ENCODE data around the gene DNAJA4. TPM values are rescaled to one million over a fixed set of nuclear protein-coding genes. Genes with fewer than 3 reads are reported as not detected.

The DNAJA4 gene
- polyA plus RNA-seq, 3 donors from 2014 or later: 3.1 to 8.2 (median 7.4) TPM

GRCh38 chr15:78255421-78256043 is 8.8 kb upstream of the DNAJA4 start:
- Mint-ChIP-seq H3K4me3 (no peak overlapping the region), H3K27ac (no peak overlapping the region), H3K36me3 (no peaks in the 10 kb centered on the region), H3K4me1 (no peaks in the 10 kb centered on the region), H3K27me3 (ENCODE audit: low read depth in 3 of 3) (peaks cover 2 to 5% (median 4%) of the 10 kb centered on the region in 3 donors), H3K9me3 (no peaks in the 10 kb centered on the region)
- no peak for DNase-seq

GRCh38 chr15:78256044-78256437 is 8.3 kb upstream of the DNAJA4 start:
- Mint-ChIP-seq H3K36me3 (no peaks in the 10 kb centered on the region), H3K27ac (no peak overlapping the region), H3K4me1 (no peaks in the 10 kb centered on the region), H3K4me3 (no peak overlapping the region), H3K9me3 (no peaks in the 10 kb centered on the region), H3K27me3 (ENCODE audit: low read depth in 3 of 3) (peaks cover 2 to 5% (median 4%) of the 10 kb centered on the region in 3 donors)
- DNase-seq: no peak

GRCh38 chr15:78257681-78258080 is 6.7 kb upstream of the DNAJA4 start:
- no peak for DNase-seq
- Mint-ChIP-seq H3K9me3 (no peaks in the 10 kb centered on the region), H3K27ac (no peak overlapping the region), H3K27me3 (ENCODE audit: low read depth in 3 of 3) (peaks cover 2 to 6% (median 5%) of the 10 kb centered on the region in 3 donors), H3K36me3 (no peaks in the 10 kb centered on the region), H3K4me3 (no peak overlapping the region), H3K4me1 (no peaks in the 10 kb centered on the region)

GRCh38 chr15:78259232-78259631 is 5.1 kb upstream of the DNAJA4 start:
- Mint-ChIP-seq H3K27ac (peak overlapping the region in 1 of 6 donors; percentile 42), H3K9me3 (no peaks in the 10 kb centered on the region), H3K36me3 (no peaks in the 10 kb centered on the region), H3K4me1 (peaks cover 0 to 3% of the 10 kb centered on the region in 2 donors), H3K27me3 (ENCODE audit: low read depth in 3 of 3) (peaks cover 0 to 7% (median 5%) of the 10 kb centered on the region in 3 donors), H3K4me3 (no peak overlapping the region)
- no peak for DNase-seq

- Mint-ChIP-seq H3K27me3 (ENCODE audit: low read depth in 3 of 3) (peaks cover 0 to 7% (median 5%) of the 10 kb centered on the region in 3 donors), H3K4me1 (peaks cover 6 to 8% of the 10 kb centered on the region in 2 donors), H3K27ac (peak overlapping the region in 1 of 6 donors; percentile 18), H3K36me3 (no peaks in the 10 kb centered on the region), H3K9me3 (no peaks in the 10 kb centered on the region), H3K4me3 (no peak overlapping the region)
- no peak for DNase-seq
These were observed 3.9 kb upstream of the DNAJA4 start for GRCh38 chr15:78260489-78260888.

- no peak overlapping the region for H3K4me3 Mint-ChIP-seq
- no peaks in the 10 kb centered on the region for H3K9me3 Mint-ChIP-seq
- no peaks in the 10 kb centered on the region for H3K36me3 Mint-ChIP-seq
- H3K4me1 Mint-ChIP-seq: peaks cover 12 to 13% of the 10 kb centered on the region in 2 donors
- peaks cover 0 to 9% (median 7%) of the 10 kb centered on the region in 3 donors for H3K27me3 Mint-ChIP-seq (ENCODE audit: low read depth in 3 of 3)
- H3K27ac Mint-ChIP-seq: no peak overlapping the region
- DNase-seq: no peak
These were observed 3.3 kb upstream of the DNAJA4 start for GRCh38 chr15:78261062-78261461.

GRCh38 chr15:78263351-78263781 is 996 bp upstream of the DNAJA4 start:
- no peak for DNase-seq
- Mint-ChIP-seq H3K27me3 (ENCODE audit: low read depth in 3 of 3) (peaks cover 0 to 12% (median 7%) of the 10 kb centered on the region in 3 donors), H3K9me3 (no peaks in the 10 kb centered on the region), H3K4me1 (peaks cover 13 to 18% of the 10 kb centered on the region in 2 donors), H3K27ac (peak overlapping the region; percentile 20 to 79 (median 70)), H3K4me3 (peak overlapping the region; percentile 70 to 80 (median 75)), H3K36me3 (no peaks in the 10 kb centered on the region)

- DNase-seq: peak in 1 of 3 donors; percentile 9
- Mint-ChIP-seq H3K27me3 (ENCODE audit: low read depth in 3 of 3) (peaks cover 0 to 12% (median 7%) of the 10 kb centered on the region in 3 donors), H3K4me1 (peaks cover 13 to 18% of the 10 kb centered on the region in 2 donors), H3K9me3 (no peaks in the 10 kb centered on the region), H3K36me3 (no peaks in the 10 kb centered on the region), H3K4me3 (peak overlapping the region; percentile 70 to 80 (median 75)), H3K27ac (peak overlapping the region in 5 of 6 donors; percentile 62 to 79 (median 71))
These were observed 457 bp upstream of the DNAJA4 start for GRCh38 chr15:78263907-78264303.

GRCh38 chr15:78265137-78265460 is 737 bp downstream of the DNAJA4 start:
- Mint-ChIP-seq H3K27ac (peak overlapping the region in 5 of 6 donors; percentile 73 to 87 (median 82)), H3K4me1 (peaks cover 13 to 18% of the 10 kb centered on the region in 2 donors), H3K36me3 (no peaks in the 10 kb centered on the region), H3K9me3 (no peaks in the 10 kb centered on the region), H3K27me3 (ENCODE audit: low read depth in 3 of 3) (peaks cover 0 to 11% (median 7%) of the 10 kb centered on the region in 3 donors), H3K4me3 (peak overlapping the region; percentile 84 to 90 (median 86))
- DNase-seq: no peak

- peaks cover 0 to 4% (median 0%) of the 10 kb centered on the region in 3 donors for H3K36me3 Mint-ChIP-seq
- H3K9me3 Mint-ChIP-seq: no peaks in the 10 kb centered on the region
- DNase-seq: no peak
- H3K27me3 Mint-ChIP-seq (ENCODE audit: low read depth in 3 of 3): peaks cover 0 to 11% (median 2%) of the 10 kb centered on the region in 3 donors
- H3K4me1 Mint-ChIP-seq: peaks cover 13 to 18% of the 10 kb centered on the region in 2 donors
- H3K27ac Mint-ChIP-seq: peak overlapping the region in 5 of 6 donors; percentile 66 to 85 (median 73)
- peak overlapping the region; percentile 84 to 90 (median 86) for H3K4me3 Mint-ChIP-seq
These were observed 1.4 kb downstream of the DNAJA4 start for GRCh38 chr15:78265752-78266224.

GRCh38 chr15:78266229-78266628 is 1.9 kb downstream of the DNAJA4 start:
- H3K27ac Mint-ChIP-seq: peak overlapping the region in 1 of 6 donors; percentile 82
- H3K4me1 Mint-ChIP-seq: peaks cover 13 to 18% of the 10 kb centered on the region in 2 donors
- H3K27me3 Mint-ChIP-seq (ENCODE audit: low read depth in 3 of 3): peaks cover 0 to 11% (median 2%) of the 10 kb centered on the region in 3 donors
- peaks cover 0 to 4% (median 0%) of the 10 kb centered on the region in 3 donors for H3K36me3 Mint-ChIP-seq
- DNase-seq: no peak
- H3K4me3 Mint-ChIP-seq: peak overlapping the region in 3 of 5 donors; percentile 84 to 89 (median 86)
- no peaks in the 10 kb centered on the region for H3K9me3 Mint-ChIP-seq

GRCh38 chr15:78266806-78267205 is 2.4 kb downstream of the DNAJA4 start:
- H3K4me1 Mint-ChIP-seq: peaks cover 13 to 18% of the 10 kb centered on the region in 2 donors
- peak overlapping the region in 1 of 5 donors; percentile 8 for H3K4me3 Mint-ChIP-seq
- H3K27ac Mint-ChIP-seq: peak overlapping the region in 1 of 6 donors; percentile 42

GRCh38 chr15:78272316-78272715 is 8.0 kb downstream of the DNAJA4 start:
- Mint-ChIP-seq H3K4me1 (no peaks in the 10 kb centered on the region), H3K9me3 (no peaks in the 10 kb centered on the region), H3K27ac (no peak overlapping the region), H3K27me3 (ENCODE audit: low read depth in 3 of 3) (no peaks in the 10 kb centered on the region), H3K36me3 (peaks cover 0 to 24% (median 13%) of the 10 kb centered on the region in 3 donors), H3K4me3 (no peak overlapping the region)
- no peak for DNase-seq

More at GRCh38 chr15:78266806-78267205, 2.4 kb downstream of the DNAJA4 start:
- Mint-ChIP-seq H3K27me3 (ENCODE audit: low read depth in 3 of 3) (peaks cover 0 to 8% (median 2%) of the 10 kb centered on the region in 3 donors), H3K36me3 (peaks cover 0 to 4% (median 0%) of the 10 kb centered on the region in 3 donors), H3K9me3 (no peaks in the 10 kb centered on the region)
- no peak for DNase-seq

- no peak overlapping the region for H3K4me3 Mint-ChIP-seq
- no peak overlapping the region for H3K27ac Mint-ChIP-seq
- H3K36me3 Mint-ChIP-seq: peaks cover 0 to 24% (median 13%) of the 10 kb centered on the region in 3 donors
- no peak for DNase-seq
- H3K9me3 Mint-ChIP-seq: no peaks in the 10 kb centered on the region
- H3K27me3 Mint-ChIP-seq (ENCODE audit: low read depth in 3 of 3): no peaks in the 10 kb centered on the region
- no peaks in the 10 kb centered on the region for H3K4me1 Mint-ChIP-seq
These were observed 8.4 kb downstream of the DNAJA4 start for GRCh38 chr15:78272776-78273175.
